NCI-H2029 (cell line): ENCODE results near the gene ZNF354C.

Source experiments
- DNase-seq: peaks from one replicate; lab custom pipeline; 2025; lab: John Stamatoyannopoulos, UW

Gene ZNF354C

GRCh38 chr5:179113945-179114641 is 53.9 kb downstream of the ZNF354C start:
- DNase-seq, result no peak

DNA sequence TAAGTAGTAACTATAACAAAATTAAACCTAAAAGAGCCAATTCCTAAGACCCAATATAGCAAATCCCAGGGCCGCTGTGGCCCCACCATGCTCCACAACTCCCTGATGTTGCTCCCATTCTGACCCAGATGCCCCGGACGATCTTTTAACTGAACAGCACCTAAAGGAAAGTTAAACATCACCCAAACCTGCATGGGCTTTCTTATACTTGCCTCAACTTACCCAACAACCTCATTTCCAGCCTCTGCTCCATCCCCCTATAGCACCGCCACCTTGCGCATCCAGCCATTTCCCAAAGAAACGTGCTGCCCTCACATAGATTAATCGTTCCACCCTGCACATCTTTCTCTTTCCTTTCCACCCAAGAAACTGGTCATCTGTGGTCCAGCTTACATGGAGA is 54.6 kb downstream of the ZNF354C start:
- DNase-seq, result no peak

GRCh38 chr5:179115307-179115706 is 55.1 kb downstream of the ZNF354C start:
- no peak for DNase-seq

DNA sequence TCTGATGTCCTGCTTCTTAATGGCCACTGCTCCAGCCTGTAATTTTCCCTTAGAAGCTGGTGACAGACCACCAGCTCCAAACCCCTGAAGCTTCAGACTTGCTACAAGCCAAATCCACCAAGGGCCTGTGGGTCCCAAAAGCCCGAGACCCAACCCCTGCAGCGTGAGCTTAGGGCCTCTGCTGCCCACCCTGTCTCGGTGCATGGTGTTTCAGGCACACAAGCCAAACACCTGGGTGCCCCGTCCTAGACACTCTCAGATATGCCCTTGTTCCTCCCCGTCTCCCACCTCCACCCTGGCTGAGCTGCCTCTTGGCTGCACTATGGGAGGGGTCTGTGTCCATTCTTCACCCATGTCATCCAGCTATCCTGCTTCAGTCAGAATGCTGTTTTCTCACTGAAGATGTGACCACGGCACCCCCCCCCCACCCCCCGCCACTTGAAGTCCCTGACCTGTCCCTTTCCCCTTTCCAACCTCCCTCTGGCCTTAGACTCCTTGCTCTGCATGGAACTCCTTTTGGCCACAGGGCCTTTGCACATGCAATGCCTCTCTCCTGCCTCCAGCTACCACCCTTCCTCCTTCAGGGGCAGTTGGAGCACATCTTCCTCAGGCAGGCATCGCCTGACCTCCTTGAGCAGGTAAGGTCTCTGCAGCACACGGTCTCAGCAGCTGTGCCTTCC is 55.8 kb downstream of the ZNF354C start:
- DNase-seq, result no peak

DNA sequence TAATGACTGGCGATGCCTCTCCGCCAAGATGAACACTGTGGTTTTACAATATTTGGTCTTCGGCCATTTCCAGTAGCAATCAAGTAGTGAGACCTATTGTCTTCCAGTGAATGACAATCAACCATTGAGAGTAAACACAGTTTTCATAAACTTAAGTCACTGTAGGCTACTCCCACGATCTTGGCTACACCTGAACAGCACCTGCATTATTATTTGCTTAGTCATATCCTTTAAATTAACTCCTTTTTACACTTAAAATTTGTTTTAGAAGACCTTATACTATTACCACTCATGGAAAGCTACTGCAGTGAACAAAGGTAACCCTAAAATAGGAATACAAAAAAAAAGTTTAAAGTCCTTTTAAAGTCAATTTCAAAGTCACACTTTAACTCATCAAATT is 58.2 kb downstream of the ZNF354C start:
- DNase-seq, result no peak

DNA sequence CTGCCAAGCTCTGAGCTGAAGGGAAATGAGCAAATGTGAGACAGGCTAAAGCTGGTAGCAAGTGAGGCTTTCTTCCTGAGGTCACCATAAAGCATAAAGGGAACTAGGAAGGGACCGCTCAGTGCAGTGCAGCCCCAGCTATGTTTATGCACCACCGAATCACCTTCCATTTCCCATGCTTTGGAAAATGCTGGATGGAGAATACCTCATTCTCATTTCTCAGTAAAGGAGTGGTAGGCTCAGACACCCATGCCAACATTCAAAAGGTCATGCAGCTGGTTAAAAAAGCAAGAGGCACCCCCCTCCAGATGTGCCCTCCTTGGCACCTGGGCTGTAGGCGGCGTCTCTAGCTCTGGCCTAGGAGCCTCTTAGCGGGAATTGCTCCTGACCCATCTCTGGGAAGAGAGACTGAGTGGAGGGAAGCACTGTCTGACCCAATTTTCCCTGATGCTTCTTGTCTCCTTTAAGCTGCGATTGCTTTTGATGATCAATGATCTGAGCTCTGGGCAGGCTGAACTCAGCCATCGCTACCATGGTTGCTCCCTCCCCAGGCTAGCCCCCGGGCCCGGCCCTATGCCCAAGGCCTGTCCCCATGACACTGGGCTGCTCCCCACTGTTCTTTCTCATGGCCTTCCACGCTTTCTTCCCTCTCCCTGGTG is 58.7 kb downstream of the ZNF354C start:
- DNase-seq, result no peak

- DNase-seq, result no peak
These were observed 59.4 kb downstream of the ZNF354C start for GRCh38 chr5:179119415-179120170.

GRCh38 chr5:179120421-179120861 is 60.3 kb downstream of the ZNF354C start:
- no peak for DNase-seq

DNA sequence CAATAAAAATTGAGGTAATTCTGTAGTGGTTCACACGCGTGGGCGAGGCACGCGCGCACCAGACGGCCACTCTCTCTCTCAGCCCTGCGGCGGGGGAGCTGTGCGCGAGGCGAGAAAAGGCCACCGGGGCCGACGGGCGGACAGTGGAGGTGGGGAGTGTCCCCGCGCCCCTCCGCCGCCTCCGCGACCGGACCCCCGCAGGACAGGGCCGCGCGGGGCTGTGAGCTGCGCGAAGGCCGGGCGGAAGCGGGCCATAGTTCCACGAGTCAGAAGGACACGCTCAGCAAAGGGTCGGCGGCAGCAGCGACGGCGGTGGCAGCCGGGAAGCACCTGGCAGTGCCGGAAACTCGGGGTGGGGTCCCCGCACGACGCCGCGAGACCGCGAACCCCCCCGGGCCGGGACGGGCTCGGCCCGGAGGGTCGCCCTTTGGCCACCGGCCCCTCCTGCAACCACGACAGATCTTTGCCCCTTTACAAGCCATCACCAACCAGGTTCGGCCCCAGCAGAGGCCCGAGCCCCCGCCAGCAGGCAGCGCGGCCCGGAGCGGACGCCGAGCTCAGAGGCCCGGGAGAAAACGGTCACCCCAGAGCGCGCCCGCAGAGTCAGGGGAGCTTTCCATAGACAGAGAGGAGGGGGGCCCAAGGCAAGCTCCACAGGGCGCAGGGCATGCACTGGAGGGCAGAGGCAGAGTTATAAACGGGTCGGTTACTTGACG is 60.9 kb downstream of the ZNF354C start:
- no peak for DNase-seq

- no peak for DNase-seq
These were observed 61.5 kb downstream of the ZNF354C start for GRCh38 chr5:179121667-179122111.

DNA sequence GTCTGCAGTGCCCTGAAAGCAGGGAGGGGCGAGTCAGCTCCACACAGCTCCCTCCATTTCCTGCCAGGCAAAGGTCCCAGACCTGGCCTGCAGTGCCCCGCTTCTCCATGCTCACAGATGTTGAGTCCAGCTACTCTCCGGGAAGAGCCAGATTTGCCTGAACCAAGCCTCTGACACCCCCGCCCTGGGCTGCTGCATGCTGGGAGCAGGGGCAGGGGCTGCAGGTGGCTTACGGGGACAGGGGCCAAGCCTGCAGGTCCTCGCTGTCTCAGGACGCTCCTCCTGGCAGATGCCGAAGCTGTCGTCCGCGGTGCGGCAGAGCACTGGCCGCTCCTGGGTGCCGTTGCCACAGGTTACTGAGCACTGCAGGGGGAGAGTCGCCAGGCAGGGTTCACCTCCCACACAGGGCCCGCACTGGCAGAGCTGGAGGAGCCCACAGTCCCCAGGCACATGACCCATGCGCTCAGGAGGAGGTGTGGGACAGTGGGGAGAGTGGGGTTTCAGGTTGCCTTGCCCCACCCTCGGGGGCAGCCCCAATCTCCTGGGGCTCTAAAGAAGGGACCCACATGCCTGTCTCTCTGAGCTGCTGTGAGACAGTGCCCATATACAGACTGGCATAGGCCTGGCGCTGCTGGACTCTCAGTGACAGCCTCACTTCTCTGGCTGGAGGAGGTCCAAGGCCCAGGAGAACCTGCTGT is 62.4 kb downstream of the ZNF354C start:
- DNase-seq, result no peak

DNA sequence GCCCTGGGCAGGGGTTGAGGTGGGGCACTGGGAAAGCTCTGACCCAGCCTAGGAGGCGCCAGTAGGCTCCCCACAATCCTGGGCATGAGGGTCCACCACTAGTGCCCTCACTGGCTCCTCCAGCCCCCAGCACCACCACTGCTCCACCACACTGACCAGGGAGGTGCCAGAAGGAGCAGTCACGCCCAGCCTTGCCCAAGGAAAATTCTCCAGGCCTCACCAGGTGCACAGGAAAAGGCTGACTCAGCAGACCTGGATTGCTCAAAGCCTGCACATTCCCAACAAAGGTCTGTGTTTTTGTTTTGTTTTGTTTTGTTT is 62.9 kb downstream of the ZNF354C start:
- DNase-seq, result no peak

GRCh38 chr5:179123491-179124272 is 63.5 kb downstream of the ZNF354C start:
- DNase-seq, result no peak

GRCh38 chr5:179124273-179124852 is 64.2 kb downstream of the ZNF354C start:
- no peak for DNase-seq

GRCh38 chr5:179124853-179125788 is 64.9 kb downstream of the ZNF354C start:
- DNase-seq, result no peak

DNA sequence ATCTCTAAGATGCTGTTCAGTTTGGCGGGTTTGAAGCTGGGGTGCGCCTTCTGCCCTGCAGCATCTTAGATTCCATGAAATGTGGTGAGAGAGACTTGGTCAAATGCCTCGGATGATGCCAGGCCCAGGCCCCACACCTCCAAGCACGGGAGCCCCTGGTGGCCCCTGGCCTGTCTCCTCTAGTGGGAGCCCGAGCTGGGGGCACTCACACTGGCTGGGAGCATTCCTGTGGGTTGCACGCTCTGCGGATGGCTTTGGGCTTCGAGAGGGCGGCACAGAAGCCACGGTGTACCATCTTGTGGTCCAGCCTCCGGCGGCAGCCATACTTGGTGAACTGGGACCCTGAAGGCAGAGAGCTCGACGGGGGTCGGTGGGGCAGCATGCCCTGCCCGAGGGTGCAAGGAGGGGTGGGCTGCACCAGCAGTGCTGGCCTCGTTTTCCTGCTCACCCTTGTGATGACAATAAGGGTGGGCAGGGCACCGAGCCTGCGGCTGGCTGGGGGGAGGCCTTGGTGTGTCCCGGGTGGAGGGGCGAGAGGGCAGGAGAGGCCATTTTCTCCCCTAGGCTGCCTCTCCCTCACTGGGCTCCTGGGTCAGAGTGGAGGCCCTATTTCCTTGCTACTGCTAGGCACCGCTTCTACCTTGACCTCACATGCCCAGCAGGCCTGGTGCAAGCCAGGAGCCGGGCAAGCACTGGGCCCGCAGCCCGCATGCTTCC is 65.8 kb downstream of the ZNF354C start:
- no peak for DNase-seq

GRCh38 chr5:179126506-179126991 is 66.4 kb downstream of the ZNF354C start:
- no peak for DNase-seq
